Stomach (tissue), 9 donors: ENCODE data around the gene KIF2C. TPM values are rescaled to one million over a fixed set of nuclear protein-coding genes. Genes with fewer than 3 reads are reported as not detected.
"Not testable (repeated sequence)": the region's sequence is repeated elsewhere in the genome, so short reads cannot be mapped to it uniquely, and the experiment has no call there.

Experiments used
- DNase-seq, 2 donors: peaks; one replicate each; pipeline versions ENCODE4 v3.0.0 to v3.0.0-alpha.2; 2013 to 2019
- H3K27ac ChIP-seq, 5 donors: fragments of 200-600 bp in 4 of 5; sonication (generic) in 4 of 5; one replicate each; pipeline ENCODE4 v1.5.1; 2013 to 2019; ENCODE audit warnings: mild to moderate bottlenecking in 1 of 5, moderate library complexity in 1 of 5
- H3K27me3 ChIP-seq, 3 donors: fragments of 200-600 bp; sonication (generic); one replicate each; pipeline ENCODE4 v1.5.1; 2017 to 2019; ENCODE audit warnings: mixed run types in 1 of 3
- H3K36me3 ChIP-seq, 4 donors: fragments of 200-600 bp; sonication (generic); 1 replicate in 3 of 4; 2 replicates in 1 of 4; pipeline ENCODE4 v1.5.1; 2016 to 2019
- H3K4me1 ChIP-seq, 4 donors: fragments of 200-600 bp; sonication (generic); one replicate each; pipeline ENCODE4 v1.5.1; 2016 to 2019
- H3K4me3 ChIP-seq, 4 donors: fragments of 200-600 bp; sonication (generic) in 3 of 4; one replicate each; pipeline ENCODE4 v1.5.1; 2016 to 2019; ENCODE audit warnings: mild to moderate bottlenecking in 1 of 4
- H3K9me3 ChIP-seq, 4 donors: fragments of 200-600 bp; sonication (generic); one replicate each; pipeline ENCODE4 v1.5.1; 2016 to 2019
- CTCF ChIP-seq, 7 experiments: fragments of 450-650 bp in 4 of 7; fragments of 200-600 bp in 3 of 7; sonication (generic) in 3 of 7; IDR thresholded peaks; one replicate each; pipeline ENCODE4 v1.5.1; 2016 to 2019; ENCODE audit warnings: antibody characterized with exemption in 7 of 7, control low read depth in 2 of 7, mild to moderate bottlenecking in 1 of 7
- EP300 ChIP-seq: sonication (generic); formaldehyde crosslinking; IDR thresholded peaks from one replicate; pipeline ENCODE4 v1.6.1; 2017; ENCODE audit warnings: antibody characterized with exemption
- POLR2A ChIP-seq, 4 donors: fragments of 450-650 bp; IDR thresholded peaks; one replicate each; pipeline ENCODE4 v1.6.1; 2016; ENCODE audit warnings: antibody characterized with exemption in 4 of 4, control low read depth in 2 of 4, mild to moderate bottlenecking in 1 of 4, moderate library complexity in 1 of 4
- POLR2AphosphoS5 ChIP-seq, 3 donors: sonication (generic); formaldehyde crosslinking; IDR thresholded peaks; one replicate each; pipeline ENCODE4 v1.6.1; 2016; ENCODE audit warnings: antibody characterized with exemption in 3 of 3
- WGBS, 5 donors: extraction: QIAGEN DNeasy Blood & Tissue Kit in 3 of 5; methylation state at CpG; one replicate each; pipeline versions ENCODE4 v1.1.5 to v1.1.7; 2013 to 2018; 5-methylcytosine and 5-hydroxymethylcytosine counted together
- intact Hi-C: fragments of 100-400 bp; cut with DNase I; formaldehyde crosslinking; loops from one replicate; pipeline ENCODE4 v1.15.1; 2023; ENCODE audit warnings: low total_unique reads
- polyA plus RNA-seq, 3 donors: library from polyadenylated mRNA; stranded (reverse); fragments of 200-250 nt; gene quantifications; one replicate each; pipeline ENCODE4 v1.2.3, GENCODE V29; 2013
- total RNA-seq, 5 donors: library from RNA; depleted of rRNA; stranded (reverse); fragments of >200 nt; gene quantifications; one replicate each; pipeline versions ENCODE4 v1.1.0 to v1.2.3, GENCODE V29; 2014 to 2016
- donor health status: healthy with polysubstance abuse.
- donor health status: Bipolar disorder and iron deficiency.
- donor health status: healthy.

Gene KIF2C
- total and polyA plus RNA-seq, 8 donors: 1.4 to 34.8 (median 6.0) TPM

GRCh38 chr1:44760876-44761275 is 21.2 kb downstream of the KIF2C start:
- no peak for TF ChIP-seq EP300
- TF ChIP-seq POLR2A (IDR thresholded peaks at IDR 0.05): no peak
- no peak for TF ChIP-seq POLR2AphosphoS5 (IDR thresholded peaks at IDR 0.05)
- TF ChIP-seq CTCF (IDR thresholded peaks at IDR 0.05): no peak
- Histone ChIP-seq H3K27me3 (no peaks in the 10 kb centered on the region), H3K27ac (no peak overlapping the region), H3K9me3 (no peaks in the 10 kb centered on the region), H3K36me3 (peaks cover 0 to 56% (median 28%) of the 10 kb centered on the region in 4 donors), H3K4me1 (no peaks in the 10 kb centered on the region), H3K4me3 (no peak overlapping the region)
- intact Hi-C loops: no loop called here
- 90 to 98% (median 95%) methylated on average over 3 of the region's 3 CpGs for WGBS, 5 donors
- DNase-seq: no peak

GRCh38 chr1:44766421-44766820 is 26.8 kb downstream of the KIF2C start:
- intact Hi-C loops, H3K9me3 ChIP-seq, H3K27me3 ChIP-seq, H3K4me1 ChIP-seq, DNase-seq, H3K27ac ChIP-seq, H3K4me3 ChIP-seq: not testable (repeated sequence)
- WGBS, 5 donors: 86 to 98% (median 93%) methylated on average over 6 of the region's 6 CpGs
- peaks cover 0 to 38% (median 14%) of the 10 kb centered on the region in 4 donors for H3K36me3 ChIP-seq

GRCh38 chr1:44775078-44775929 is 35.7 kb downstream of the KIF2C start, which contains the start of gene RPS8:
TSS of gene RPS8 (plus strand) at chr1:44775540. CDS start at chr1:44775597, 57 bp downstream.
- intact Hi-C loops: no loop called here
- 0 to 1% (median 0%) methylated on average over 47 to 65 of the region's 65 CpGs for WGBS, 5 donors
- Histone ChIP-seq H3K9me3 (no peaks in the 10 kb centered on the region), H3K27me3 (no peaks in the 10 kb centered on the region), H3K36me3 (peaks cover 37 to 42% (median 38%) of the 10 kb centered on the region in 4 donors), H3K27ac (peak within 1 kb of the TSS; percentile 93 to 99 (median 95)), H3K4me1 (peaks cover 20 to 36% (median 31%) of the 10 kb centered on the region in 4 donors), H3K4me3 (peak within 1 kb of the TSS; percentile 66 to 93 (median 82))
- TF ChIP-seq EP300 (no peak), CTCF (IDR thresholded peaks at IDR 0.05) (peak in 1 of 7 experiments; percentile 10), POLR2AphosphoS5 (IDR thresholded peaks at IDR 0.05) (peak; percentile 98 to 100 (median 99)), POLR2A (IDR thresholded peaks at IDR 0.05) (peak in 2 of 4 donors; percentile 75 to 93)
- DNase-seq: peak; percentile 94 to 98

GRCh38 chr1:44775930-44776729 is 36.5 kb downstream of the KIF2C start:
- Histone ChIP-seq H3K4me3 (peak overlapping the region; percentile 66 to 93 (median 82)), H3K36me3 (peaks cover 41 to 50% (median 46%) of the 10 kb centered on the region in 4 donors), H3K27ac (peak overlapping the region; percentile 93 to 99 (median 95)), H3K27me3 (no peaks in the 10 kb centered on the region), H3K4me1 (peaks cover 20 to 36% (median 31%) of the 10 kb centered on the region in 4 donors), H3K9me3 (no peaks in the 10 kb centered on the region)
- DNase-seq: peak in 1 of 2 donors; percentile 67
- intact Hi-C loops: no loop called here
- WGBS, 5 donors: 3 to 7% (median 4%) methylated on average over 24 to 36 of the region's 36 CpGs
- no peak for TF ChIP-seq POLR2A (IDR thresholded peaks at IDR 0.05)
- TF ChIP-seq EP300: no peak
- TF ChIP-seq POLR2AphosphoS5 (IDR thresholded peaks at IDR 0.05): no peak
- no peak for TF ChIP-seq CTCF (IDR thresholded peaks at IDR 0.05)
